ENCODE measurements around the gene GRIK4. TPM values are rescaled to one million over a fixed set of nuclear protein-coding genes. Genes with fewer than 3 reads are reported as not detected.

The GRIK4 gene
- total and polyA plus RNA-seq, 2 donors (not counting 3 experiments of a cell fraction or from before 2014, with no cell fraction given) = 0.81 to 1.6 TPM

- CTCF ChIA-PET = interaction anchor here (2.1 kb wide), 1 partner anchor 153 kb away, joined by 7 read pairs; no protein-coding TSS in a partner anchor
- no peaks in the 10 kb centered on the region for H3K79me2 ChIP-seq (ENCODE audit: control insufficient read depth, insufficient read depth, low read length)
- H3K27me3 ChIP-seq (ENCODE audit: control insufficient read depth in 2 of 2, insufficient read depth in 2 of 2, low read length in 2 of 2) = no peaks in the 10 kb centered on the region
- no peak overlapping the region for H3K27ac ChIP-seq (ENCODE audit: insufficient read depth, low read depth, low read length)
- DNase-seq (ENCODE audit: low read depth, low spot score) (no peak), FAIRE-seq (no peak)
- BruUV-seq (replicated peaks) = no TSS peak
- dilution Hi-C loops (cut with MboI; ENCODE audit: extremely low pct_ligation_motif_present, low sequenced_read_pairs) = no loop called here
- H3K4me1 ChIP-seq (ENCODE audit: control insufficient read depth, extremely low read depth, insufficient read depth, low read length) = no peaks in the 10 kb centered on the region
- no peaks in the 10 kb centered on the region for H3K9me3 ChIP-seq (replicated peaks; ENCODE audit: control insufficient read depth, insufficient read depth, low read length)
- H3K4me3 ChIP-seq (replicated peaks in 1 of 3; ENCODE audit: insufficient read depth in 1 of 3, low read depth in 1 of 3, low read length in 3 of 3) = no peak overlapping the region
- no peak overlapping the region for H3K9ac ChIP-seq (replicated peaks; ENCODE audit: extremely low read depth, insufficient read depth, low read length)
- no peak for TF ChIP-seq CTCF (IDR thresholded peaks at IDR 0.05; ENCODE audit: extremely low read depth in 1 of 2, insufficient read depth in 1 of 2, low read depth in 1 of 2, low read length in 2 of 2)
- no peak for TF ChIP-seq EZH2 (IDR thresholded peaks at IDR 0.05; ENCODE audit: borderline replicate concordance, low read depth, low read length, severe bottlenecking)
- TF ChIP-seq GATA2 (IDR thresholded peaks at IDR 0.05; ENCODE audit: insufficient read depth, insufficient read length, low read depth, low read length) = no peak
- TF ChIP-seq MYC (IDR thresholded peaks at IDR 0.05; ENCODE audit: low read depth, low read length) = no peak
- no peak for TF ChIP-seq MAX (IDR thresholded peaks at IDR 0.05; ENCODE audit: insufficient read depth, insufficient read length)
- no peak for TF ChIP-seq JUN (IDR thresholded peaks at IDR 0.05; ENCODE audit: borderline replicate concordance, insufficient read depth, insufficient read length, low read depth)
- no peak for TF ChIP-seq FOS (IDR thresholded peaks at IDR 0.05; ENCODE audit: borderline replicate concordance, insufficient read depth, low read length)
- no peak for TF ChIP-seq POLR2A (IDR thresholded peaks at IDR 0.05; ENCODE audit: low read depth, low read length)
- no peak for TF ChIP-seq POLR2AphosphoS5 (IDR thresholded peaks at IDR 0.05; ENCODE audit: insufficient read depth, low read depth, low read length)
- no peak overlapping the region for H2AFZ ChIP-seq (ENCODE audit: low read depth, low read length)
- H3K36me3 ChIP-seq (ENCODE audit: control insufficient read depth in 2 of 2, extremely low read depth in 1 of 2, insufficient read depth in 2 of 2, low read length in 2 of 2) = no peaks in the 10 kb centered on the region
- intact Hi-C loops (cut with micrococcal nuclease) = no loop called here
- H3K9me1 ChIP-seq (replicated peaks; ENCODE audit: control insufficient read depth, extremely low read depth, insufficient read depth, low read length) = no peaks in the 10 kb centered on the region
- no peaks in the 10 kb centered on the region for H4K20me1 ChIP-seq (replicated peaks; ENCODE audit: control insufficient read depth, extremely low read depth, insufficient read depth, low read length)
- POLR2A ChIA-PET = no interaction called here
- H3K4me2 ChIP-seq (ENCODE audit: insufficient read depth, low read length) = no peak overlapping the region
Observed at GRCh38 chr11:120532082-120532831, 20.7 kb downstream of the GRIK4 start.
